ENCODE data around the gene AUTS2. TPM values are rescaled to one million over a fixed set of nuclear protein-coding genes. Genes with fewer than 3 reads are reported as not detected.

The AUTS2 gene
- total and polyA plus RNA-seq, 2 experiments from 2014 or later: 32.0 to 91.0 TPM

DNA sequence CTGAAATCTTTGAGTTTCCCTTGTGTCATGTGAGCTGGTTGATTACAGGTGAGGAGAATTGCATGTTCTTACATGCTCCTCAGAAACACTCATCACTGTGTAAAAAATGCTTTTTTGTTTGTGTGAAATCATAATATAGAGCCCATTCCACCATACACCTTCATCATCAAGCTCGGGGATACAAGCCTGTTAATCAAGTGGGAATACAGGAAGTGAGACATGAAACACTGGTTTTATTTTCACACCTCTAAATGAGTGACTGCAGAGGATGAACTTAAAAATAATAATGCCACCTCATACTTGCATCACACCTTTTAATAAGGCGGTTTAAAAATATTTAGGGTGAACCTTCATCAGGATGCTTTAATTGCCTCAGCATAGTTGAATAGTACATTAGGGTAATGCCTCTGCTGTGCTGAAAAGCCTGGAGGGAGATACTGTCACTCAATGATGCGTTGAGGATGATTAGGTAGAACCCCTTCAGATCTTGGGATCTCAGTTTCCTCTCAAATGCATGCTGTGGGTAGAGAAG lies 164.6 kb downstream of the AUTS2 start:
- Histone ChIP-seq H3K4me1 (ENCODE audit: insufficient read depth) (0 out of 2 replicates have a peak, but pooled peaks cover 5% of the 10 kb centered on the region), H3K36me3 (ENCODE audit: insufficient read depth) (no peaks in the 10 kb centered on the region), H2AFZ (no peak overlapping the region), H3K9me2 (ENCODE audit: insufficient read depth) (no peaks in the 10 kb centered on the region), H3F3A (replicated peaks; ENCODE audit: low read depth) (no peaks in the 10 kb centered on the region), H3K79me2 (replicated peaks; ENCODE audit: insufficient read depth) (no peaks in the 10 kb centered on the region), H3K27ac (ENCODE audit: low read depth) (no peak overlapping the region), H4K20me1 (replicated peaks; ENCODE audit: insufficient read depth) (no peaks in the 10 kb centered on the region), H3K27me3 (ENCODE audit: insufficient read depth) (no peaks in the 10 kb centered on the region), H3K4me2 (no peak overlapping the region), H3K4me3 (no peak overlapping the region)
- ATAC-seq: no peak
- H3K36me3 Mint-ChIP-seq (ENCODE audit: low read depth): no peaks in the 10 kb centered on the region
- no peaks in the 10 kb centered on the region for H3K9me3 Mint-ChIP-seq
- H3K4me3 Mint-ChIP-seq: no peak overlapping the region
- H3K27ac Mint-ChIP-seq: no peak overlapping the region
- peaks cover 15% of the 10 kb centered on the region; the same call in 2 of the 3 replicates for H3K4me1 Mint-ChIP-seq
- H3K27me3 Mint-ChIP-seq (ENCODE audit: insufficient read depth, low read depth, poor library complexity): no peaks in the 10 kb centered on the region
- no peak for DNase-seq (ENCODE audit: low spot score)
- no peak for TF ChIP-seq JUNB (IDR thresholded peaks at IDR 0.05; ENCODE audit: unreplicated experiment)
- TF ChIP-seq, protein P1, sequence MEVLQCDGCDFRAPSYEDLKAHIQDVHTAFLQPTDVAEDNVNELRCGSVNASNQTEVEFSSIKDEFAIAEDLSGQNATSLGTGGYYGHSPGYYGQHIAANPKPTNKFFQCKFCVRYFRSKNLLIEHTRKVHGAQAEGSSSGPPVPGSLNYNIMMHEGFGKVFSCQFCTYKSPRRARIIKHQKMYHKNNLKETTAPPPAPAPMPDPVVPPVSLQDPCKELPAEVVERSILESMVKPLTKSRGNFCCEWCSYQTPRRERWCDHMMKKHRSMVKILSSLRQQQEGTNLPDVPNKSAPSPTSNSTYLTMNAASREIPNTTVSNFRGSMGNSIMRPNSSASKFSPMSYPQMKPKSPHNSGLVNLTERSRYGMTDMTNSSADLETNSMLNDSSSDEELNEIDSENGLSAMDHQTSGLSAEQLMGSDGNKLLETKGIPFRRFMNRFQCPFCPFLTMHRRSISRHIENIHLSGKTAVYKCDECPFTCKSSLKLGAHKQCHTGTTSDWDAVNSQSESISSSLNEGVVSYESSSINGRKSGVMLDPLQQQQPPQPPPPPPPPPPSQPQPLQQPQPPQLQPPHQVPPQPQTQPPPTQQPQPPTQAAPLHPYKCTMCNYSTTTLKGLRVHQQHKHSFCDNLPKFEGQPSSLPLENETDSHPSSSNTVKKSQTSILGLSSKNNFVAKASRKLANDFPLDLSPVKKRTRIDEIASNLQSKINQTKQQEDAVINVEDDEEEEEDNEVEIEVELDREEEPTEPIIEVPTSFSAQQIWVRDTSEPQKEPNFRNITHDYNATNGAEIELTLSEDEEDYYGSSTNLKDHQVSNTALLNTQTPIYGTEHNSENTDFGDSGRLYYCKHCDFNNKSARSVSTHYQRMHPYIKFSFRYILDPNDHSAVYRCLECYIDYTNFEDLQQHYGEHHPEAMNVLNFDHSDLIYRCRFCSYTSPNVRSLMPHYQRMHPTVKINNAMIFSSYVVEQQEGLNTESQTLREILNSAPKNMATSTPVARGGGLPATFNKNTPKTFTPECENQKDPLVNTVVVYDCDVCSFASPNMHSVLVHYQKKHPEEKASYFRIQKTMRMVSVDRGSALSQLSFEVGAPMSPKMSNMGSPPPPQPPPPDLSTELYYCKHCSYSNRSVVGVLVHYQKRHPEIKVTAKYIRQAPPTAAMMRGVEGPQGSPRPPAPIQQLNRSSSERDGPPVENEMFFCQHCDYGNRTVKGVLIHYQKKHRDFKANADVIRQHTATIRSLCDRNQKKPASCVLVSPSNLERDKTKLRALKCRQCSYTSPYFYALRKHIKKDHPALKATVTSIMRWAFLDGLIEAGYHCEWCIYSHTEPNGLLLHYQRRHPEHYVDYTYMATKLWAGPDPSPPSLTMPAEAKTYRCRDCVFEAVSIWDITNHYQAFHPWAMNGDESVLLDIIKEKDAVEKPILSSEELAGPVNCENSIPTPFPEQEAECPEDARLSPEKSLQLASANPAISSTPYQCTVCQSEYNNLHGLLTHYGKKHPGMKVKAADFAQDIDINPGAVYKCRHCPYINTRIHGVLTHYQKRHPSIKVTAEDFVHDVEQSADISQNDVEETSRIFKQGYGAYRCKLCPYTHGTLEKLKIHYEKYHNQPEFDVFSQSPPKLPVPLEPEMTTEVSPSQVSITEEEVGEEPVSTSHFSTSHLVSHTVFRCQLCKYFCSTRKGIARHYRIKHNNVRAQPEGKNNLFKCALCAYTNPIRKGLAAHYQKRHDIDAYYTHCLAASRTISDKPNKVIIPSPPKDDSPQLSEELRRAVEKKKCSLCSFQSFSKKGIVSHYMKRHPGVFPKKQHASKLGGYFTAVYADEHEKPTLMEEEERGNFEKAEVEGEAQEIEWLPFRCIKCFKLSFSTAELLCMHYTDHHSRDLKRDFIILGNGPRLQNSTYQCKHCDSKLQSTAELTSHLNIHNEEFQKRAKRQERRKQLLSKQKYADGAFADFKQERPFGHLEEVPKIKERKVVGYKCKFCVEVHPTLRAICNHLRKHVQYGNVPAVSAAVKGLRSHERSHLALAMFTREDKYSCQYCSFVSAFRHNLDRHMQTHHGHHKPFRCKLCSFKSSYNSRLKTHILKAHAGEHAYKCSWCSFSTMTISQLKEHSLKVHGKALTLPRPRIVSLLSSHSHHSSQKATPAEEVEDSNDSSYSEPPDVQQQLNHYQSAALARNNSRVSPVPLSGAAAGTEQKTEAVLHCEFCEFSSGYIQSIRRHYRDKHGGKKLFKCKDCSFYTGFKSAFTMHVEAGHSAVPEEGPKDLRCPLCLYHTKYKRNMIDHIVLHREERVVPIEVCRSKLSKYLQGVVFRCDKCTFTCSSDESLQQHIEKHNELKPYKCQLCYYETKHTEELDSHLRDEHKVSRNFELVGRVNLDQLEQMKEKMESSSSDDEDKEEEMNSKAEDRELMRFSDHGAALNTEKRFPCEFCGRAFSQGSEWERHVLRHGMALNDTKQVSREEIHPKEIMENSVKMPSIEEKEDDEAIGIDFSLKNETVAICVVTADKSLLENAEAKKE (CRISPR knock-in tag; IDR thresholded peaks at IDR 0.05): no peak
- TF ChIP-seq ZNF114 (CRISPR knock-in tag; IDR thresholded peaks at IDR 0.05): no peak
- TF ChIP-seq STAT1 (IDR thresholded peaks at IDR 0.05; ENCODE audit: unreplicated experiment): no peak
- no peak for TF ChIP-seq POLR2AphosphoS5 (IDR thresholded peaks at IDR 0.05; ENCODE audit: low read depth)
- TF ChIP-seq EZH2 (IDR thresholded peaks at IDR 0.05; ENCODE audit: low read depth, unreplicated experiment): no peak
- TF ChIP-seq EZH2phosphoT487 (IDR thresholded peaks at IDR 0.05; ENCODE audit: unreplicated experiment): no peak
- TF ChIP-seq, protein P2, sequence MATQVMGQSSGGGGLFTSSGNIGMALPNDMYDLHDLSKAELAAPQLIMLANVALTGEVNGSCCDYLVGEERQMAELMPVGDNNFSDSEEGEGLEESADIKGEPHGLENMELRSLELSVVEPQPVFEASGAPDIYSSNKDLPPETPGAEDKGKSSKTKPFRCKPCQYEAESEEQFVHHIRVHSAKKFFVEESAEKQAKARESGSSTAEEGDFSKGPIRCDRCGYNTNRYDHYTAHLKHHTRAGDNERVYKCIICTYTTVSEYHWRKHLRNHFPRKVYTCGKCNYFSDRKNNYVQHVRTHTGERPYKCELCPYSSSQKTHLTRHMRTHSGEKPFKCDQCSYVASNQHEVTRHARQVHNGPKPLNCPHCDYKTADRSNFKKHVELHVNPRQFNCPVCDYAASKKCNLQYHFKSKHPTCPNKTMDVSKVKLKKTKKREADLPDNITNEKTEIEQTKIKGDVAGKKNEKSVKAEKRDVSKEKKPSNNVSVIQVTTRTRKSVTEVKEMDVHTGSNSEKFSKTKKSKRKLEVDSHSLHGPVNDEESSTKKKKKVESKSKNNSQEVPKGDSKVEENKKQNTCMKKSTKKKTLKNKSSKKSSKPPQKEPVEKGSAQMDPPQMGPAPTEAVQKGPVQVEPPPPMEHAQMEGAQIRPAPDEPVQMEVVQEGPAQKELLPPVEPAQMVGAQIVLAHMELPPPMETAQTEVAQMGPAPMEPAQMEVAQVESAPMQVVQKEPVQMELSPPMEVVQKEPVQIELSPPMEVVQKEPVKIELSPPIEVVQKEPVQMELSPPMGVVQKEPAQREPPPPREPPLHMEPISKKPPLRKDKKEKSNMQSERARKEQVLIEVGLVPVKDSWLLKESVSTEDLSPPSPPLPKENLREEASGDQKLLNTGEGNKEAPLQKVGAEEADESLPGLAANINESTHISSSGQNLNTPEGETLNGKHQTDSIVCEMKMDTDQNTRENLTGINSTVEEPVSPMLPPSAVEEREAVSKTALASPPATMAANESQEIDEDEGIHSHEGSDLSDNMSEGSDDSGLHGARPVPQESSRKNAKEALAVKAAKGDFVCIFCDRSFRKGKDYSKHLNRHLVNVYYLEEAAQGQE (IDR thresholded peaks at IDR 0.05; ENCODE audit: unreplicated experiment): no peak
- TF ChIP-seq, protein P3, sequence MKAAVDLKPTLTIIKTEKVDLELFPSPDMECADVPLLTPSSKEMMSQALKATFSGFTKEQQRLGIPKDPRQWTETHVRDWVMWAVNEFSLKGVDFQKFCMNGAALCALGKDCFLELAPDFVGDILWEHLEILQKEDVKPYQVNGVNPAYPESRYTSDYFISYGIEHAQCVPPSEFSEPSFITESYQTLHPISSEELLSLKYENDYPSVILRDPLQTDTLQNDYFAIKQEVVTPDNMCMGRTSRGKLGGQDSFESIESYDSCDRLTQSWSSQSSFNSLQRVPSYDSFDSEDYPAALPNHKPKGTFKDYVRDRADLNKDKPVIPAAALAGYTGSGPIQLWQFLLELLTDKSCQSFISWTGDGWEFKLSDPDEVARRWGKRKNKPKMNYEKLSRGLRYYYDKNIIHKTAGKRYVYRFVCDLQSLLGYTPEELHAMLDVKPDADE (IDR thresholded peaks at IDR 0.05): no peak
- TF ChIP-seq, protein P4, sequence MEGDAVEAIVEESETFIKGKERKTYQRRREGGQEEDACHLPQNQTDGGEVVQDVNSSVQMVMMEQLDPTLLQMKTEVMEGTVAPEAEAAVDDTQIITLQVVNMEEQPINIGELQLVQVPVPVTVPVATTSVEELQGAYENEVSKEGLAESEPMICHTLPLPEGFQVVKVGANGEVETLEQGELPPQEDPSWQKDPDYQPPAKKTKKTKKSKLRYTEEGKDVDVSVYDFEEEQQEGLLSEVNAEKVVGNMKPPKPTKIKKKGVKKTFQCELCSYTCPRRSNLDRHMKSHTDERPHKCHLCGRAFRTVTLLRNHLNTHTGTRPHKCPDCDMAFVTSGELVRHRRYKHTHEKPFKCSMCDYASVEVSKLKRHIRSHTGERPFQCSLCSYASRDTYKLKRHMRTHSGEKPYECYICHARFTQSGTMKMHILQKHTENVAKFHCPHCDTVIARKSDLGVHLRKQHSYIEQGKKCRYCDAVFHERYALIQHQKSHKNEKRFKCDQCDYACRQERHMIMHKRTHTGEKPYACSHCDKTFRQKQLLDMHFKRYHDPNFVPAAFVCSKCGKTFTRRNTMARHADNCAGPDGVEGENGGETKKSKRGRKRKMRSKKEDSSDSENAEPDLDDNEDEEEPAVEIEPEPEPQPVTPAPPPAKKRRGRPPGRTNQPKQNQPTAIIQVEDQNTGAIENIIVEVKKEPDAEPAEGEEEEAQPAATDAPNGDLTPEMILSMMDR (conservative IDR thresholded peaks at IDR 0.05; ENCODE audit: low read depth in 2 of 2): no peak
- TF ChIP-seq NANOG (IDR thresholded peaks at IDR 0.05; ENCODE audit: borderline replicate concordance): no peak
- TF ChIP-seq CREB1 (CRISPR knock-in tag; IDR thresholded peaks at IDR 0.05; ENCODE audit: low read depth): no peak
- no peak for TF ChIP-seq ZNF331 (CRISPR knock-in tag; IDR thresholded peaks at IDR 0.05; ENCODE audit: low read depth)

All from GM23338 (cell line).